RWPE2 (cell line): ENCODE data around the gene ALCAM.

Source experiments
- ATAC-seq: fragments of 200-7000 bp; cut with Tn5 transposase; 3 replicates; pipeline ENCODE4 v1.9.1; 2021; ENCODE audit warnings: low read depth
- DNase-seq: peaks from one replicate; pipeline ENCODE4 v3.0.0-alpha.2; 2020; ENCODE audit warnings: low spot score
- H3K27ac ChIP-seq: fragments of 450-650 bp; 2 replicates; pipeline ENCODE4 v1.5.1; 2017; ENCODE audit warnings: mild to moderate bottlenecking; ENCODE audit not compliant: poor library complexity, severe bottlenecking
- H3K27me3 ChIP-seq: fragments of 250-450 bp; sonication (Bioruptor Pico); 2 replicates; pipeline ENCODE4 v1.5.1; 2021; ENCODE audit warnings: mild to moderate bottlenecking, moderate library complexity; ENCODE audit not compliant: insufficient read depth, poor library complexity, severe bottlenecking
- H3K36me3 ChIP-seq: fragments of 250-450 bp; sonication (Bioruptor Pico); 2 replicates; pipeline ENCODE4 v1.5.1; 2020; ENCODE audit warnings: low read depth, mild to moderate bottlenecking, moderate library complexity
- H3K4me1 ChIP-seq: fragments of 250-450 bp; sonication (Bioruptor Pico); 2 replicates; pipeline ENCODE4 v1.5.1; 2021; ENCODE audit warnings: mild to moderate bottlenecking, moderate library complexity; ENCODE audit not compliant: insufficient read depth, poor library complexity, severe bottlenecking
- H3K4me3 ChIP-seq: fragments of 250-450 bp; sonication (Bioruptor Pico); 2 replicates; pipeline ENCODE4 v1.5.1; 2021; ENCODE audit warnings: mild to moderate bottlenecking, moderate library complexity; ENCODE audit not compliant: severe bottlenecking
- H3K9me3 ChIP-seq: fragments of 250-450 bp; sonication (Bioruptor Pico); 2 replicates; pipeline ENCODE4 v1.5.1; 2021; ENCODE audit warnings: mild to moderate bottlenecking, moderate library complexity; ENCODE audit not compliant: severe bottlenecking
- TF ChIP-seq, protein P1 (sequence below): fragments of 450-650 bp; IDR thresholded peaks from one replicate; pipeline ENCODE4 v1.5.1; 2017; ENCODE audit warnings: mild to moderate bottlenecking, moderate library complexity; ENCODE audit not compliant: poor library complexity, severe bottlenecking

The ALCAM gene

DNA sequence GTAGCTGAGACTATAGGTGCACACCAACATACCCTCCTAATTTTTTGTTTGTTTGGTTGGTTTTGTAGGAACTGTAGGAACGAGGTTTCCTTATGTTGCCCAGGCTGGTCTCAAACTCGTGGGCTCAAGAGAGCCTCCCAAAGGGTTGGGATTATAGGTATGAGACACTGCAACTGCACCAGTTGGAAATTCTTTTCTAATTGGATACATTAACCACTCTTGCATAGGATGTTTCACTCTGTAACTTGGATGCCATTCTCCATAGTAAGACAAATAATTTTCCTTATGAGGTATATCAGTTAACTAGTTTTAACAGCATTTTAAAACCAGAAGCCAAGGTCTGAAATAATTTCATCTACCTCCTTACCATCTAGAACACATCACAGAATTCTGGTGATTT lies 6.7 kb upstream of the ALCAM start:
- peak overlapping the region; percentile 98 for H3K27ac ChIP-seq
- TF ChIP-seq, protein P1, sequence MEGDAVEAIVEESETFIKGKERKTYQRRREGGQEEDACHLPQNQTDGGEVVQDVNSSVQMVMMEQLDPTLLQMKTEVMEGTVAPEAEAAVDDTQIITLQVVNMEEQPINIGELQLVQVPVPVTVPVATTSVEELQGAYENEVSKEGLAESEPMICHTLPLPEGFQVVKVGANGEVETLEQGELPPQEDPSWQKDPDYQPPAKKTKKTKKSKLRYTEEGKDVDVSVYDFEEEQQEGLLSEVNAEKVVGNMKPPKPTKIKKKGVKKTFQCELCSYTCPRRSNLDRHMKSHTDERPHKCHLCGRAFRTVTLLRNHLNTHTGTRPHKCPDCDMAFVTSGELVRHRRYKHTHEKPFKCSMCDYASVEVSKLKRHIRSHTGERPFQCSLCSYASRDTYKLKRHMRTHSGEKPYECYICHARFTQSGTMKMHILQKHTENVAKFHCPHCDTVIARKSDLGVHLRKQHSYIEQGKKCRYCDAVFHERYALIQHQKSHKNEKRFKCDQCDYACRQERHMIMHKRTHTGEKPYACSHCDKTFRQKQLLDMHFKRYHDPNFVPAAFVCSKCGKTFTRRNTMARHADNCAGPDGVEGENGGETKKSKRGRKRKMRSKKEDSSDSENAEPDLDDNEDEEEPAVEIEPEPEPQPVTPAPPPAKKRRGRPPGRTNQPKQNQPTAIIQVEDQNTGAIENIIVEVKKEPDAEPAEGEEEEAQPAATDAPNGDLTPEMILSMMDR: no peak
- no peak for DNase-seq

DNA sequence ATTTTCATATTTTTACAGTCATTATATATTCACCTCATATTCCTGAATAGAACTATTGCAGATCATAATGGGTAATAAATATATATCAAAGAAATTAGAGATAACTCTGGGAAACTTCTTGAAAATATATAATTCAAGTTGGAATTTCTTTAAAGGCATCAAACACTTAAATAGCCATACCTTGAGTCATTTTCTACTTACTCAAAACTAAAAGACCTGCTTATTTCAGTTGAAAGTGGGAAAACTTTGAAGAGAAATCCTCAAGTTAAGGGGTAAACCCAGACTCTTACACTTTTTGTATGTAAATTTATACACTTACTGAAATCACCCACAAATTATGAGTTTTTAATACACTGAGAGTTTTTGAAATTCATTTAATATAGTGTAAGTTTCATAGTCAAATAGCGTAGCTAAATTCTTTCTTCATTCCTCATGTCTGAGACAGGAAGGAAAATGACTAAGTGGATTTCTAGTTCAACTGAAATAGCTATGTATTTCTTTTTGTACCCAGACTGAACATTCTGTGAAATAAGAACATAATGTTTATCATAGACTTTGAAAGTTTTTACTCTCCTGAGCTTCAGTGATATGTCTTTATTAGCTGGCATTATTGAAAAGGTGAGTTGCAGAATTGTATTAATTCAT lies 4.6 kb upstream of the ALCAM start:
- no peak overlapping the region for H3K4me3 ChIP-seq
- no peaks in the 10 kb centered on the region for H3K27me3 ChIP-seq
- peaks cover 68% of the 10 kb centered on the region for H3K4me1 ChIP-seq
- TF ChIP-seq, protein P1: no peak
- no peaks in the 10 kb centered on the region for H3K9me3 ChIP-seq
- DNase-seq: no peak
- no peaks in the 10 kb centered on the region for H3K36me3 ChIP-seq
- H3K27ac ChIP-seq: peak overlapping the region; percentile 98
- no peak for ATAC-seq

More for the DNA sequence above, 6.7 kb upstream of the ALCAM start:
- Histone ChIP-seq H3K4me3 (no peak overlapping the region), H3K4me1 (peaks cover 72% of the 10 kb centered on the region), H3K36me3 (no peaks in the 10 kb centered on the region), H3K9me3 (no peaks in the 10 kb centered on the region), H3K27me3 (no peaks in the 10 kb centered on the region)
- ATAC-seq: no peak

DNA sequence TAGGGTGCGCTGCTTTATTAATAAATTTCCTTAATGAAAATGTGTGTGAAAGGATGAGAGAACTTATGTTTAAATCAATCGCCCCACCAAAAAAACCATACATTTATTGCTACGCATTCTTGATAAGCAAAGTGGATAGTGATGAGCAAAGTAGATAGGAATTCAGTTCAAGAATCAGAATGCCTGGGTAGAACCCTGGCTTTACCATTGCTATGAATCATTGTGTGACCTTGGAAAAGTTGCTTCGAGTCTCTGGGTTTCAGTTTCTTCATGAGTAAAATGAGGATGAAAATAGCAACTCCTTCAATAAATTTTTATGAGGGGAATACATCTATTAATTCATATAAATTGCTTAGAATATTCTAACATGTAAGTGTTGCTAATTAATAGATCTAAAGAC lies 2.6 kb upstream of the ALCAM start:
- Histone ChIP-seq H3K27me3 (no peaks in the 10 kb centered on the region), H3K4me3 (no peak overlapping the region), H3K27ac (peak overlapping the region; percentile 98), H3K36me3 (no peaks in the 10 kb centered on the region), H3K4me1 (peaks cover 64% of the 10 kb centered on the region), H3K9me3 (no peaks in the 10 kb centered on the region)
- ATAC-seq (no peak), DNase-seq (no peak)
- TF ChIP-seq, protein P1: no peak

DNA sequence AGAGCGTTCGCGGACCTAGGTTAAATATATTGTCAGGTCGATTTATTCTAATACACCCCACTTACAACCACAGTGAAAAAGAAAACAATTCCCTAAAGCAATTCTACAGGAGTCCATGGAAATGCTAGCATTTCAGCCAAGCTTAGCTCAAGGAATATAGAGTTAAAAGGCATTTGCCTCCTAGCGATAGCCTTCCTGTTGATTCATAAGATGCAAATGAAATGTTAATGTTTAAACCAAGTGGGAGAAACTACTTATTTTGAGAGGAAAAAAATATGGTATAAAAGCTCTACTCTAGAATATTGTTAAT lies 1.7 kb upstream of the ALCAM start:
- peak overlapping the region; percentile 65 for H3K4me3 ChIP-seq
- peak overlapping the region; percentile 98 for H3K27ac ChIP-seq
- H3K4me1 ChIP-seq: peaks cover 57% of the 10 kb centered on the region
- no peaks in the 10 kb centered on the region for H3K27me3 ChIP-seq
- TF ChIP-seq, protein P1: no peak
- ATAC-seq: no peak
- no peak for DNase-seq
- H3K9me3 ChIP-seq: no peaks in the 10 kb centered on the region
- H3K36me3 ChIP-seq: no peaks in the 10 kb centered on the region

DNA sequence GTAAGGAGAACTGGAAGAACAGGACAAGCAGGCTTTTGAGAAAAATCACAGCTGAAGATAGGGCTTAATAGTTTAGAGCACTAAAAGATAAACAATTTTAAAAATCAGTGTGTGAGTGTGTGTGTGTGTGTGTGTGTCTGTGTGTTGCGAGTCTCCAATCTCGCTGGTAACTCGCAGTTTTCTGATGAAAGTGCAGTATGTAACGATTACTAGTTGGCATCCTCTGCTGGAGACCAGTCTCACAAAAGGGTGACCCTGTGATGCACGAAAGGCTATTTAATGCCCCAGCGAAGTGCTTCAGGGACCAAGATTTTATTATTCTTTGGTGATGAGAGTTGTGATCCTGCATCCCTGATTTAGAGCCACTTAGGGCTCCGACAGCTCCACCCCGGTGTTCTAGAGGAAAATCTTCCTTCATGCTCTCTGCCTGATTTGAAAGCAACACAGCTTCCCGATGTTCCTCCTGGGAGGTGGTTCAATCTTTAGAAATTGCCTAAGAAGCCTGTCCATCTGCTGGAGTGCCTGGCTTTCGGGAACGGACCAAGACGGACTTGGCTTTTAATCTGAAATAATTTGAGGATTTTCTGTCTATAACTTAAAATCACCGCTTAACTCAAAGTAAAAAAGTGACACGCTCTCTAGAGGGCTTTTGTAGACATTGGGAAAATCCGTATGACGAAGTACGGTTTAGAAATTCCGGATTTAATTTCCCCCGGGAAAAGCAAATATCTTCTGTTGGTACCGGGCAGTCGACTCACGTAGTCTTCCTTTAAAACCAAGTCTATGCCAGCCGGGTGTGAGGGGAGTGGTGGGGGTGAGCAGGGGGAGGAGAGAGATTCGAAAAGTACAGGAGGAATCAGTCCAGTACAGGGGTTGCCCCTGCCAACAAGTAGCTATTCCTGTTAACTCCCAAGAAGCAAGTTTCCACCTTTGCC lies 1.1 kb upstream of the ALCAM start:
- ATAC-seq (peak; percentile 17), DNase-seq (no peak)
- no peaks in the 10 kb centered on the region for H3K9me3 ChIP-seq
- H3K36me3 ChIP-seq: no peaks in the 10 kb centered on the region
- H3K27ac ChIP-seq: peak overlapping the region; percentile 98
- peaks cover 57% of the 10 kb centered on the region for H3K4me1 ChIP-seq
- TF ChIP-seq, protein P1: no peak
- H3K27me3 ChIP-seq: no peaks in the 10 kb centered on the region
- peak overlapping the region; percentile 65 for H3K4me3 ChIP-seq
